Caco-2 (cell line): Measurements from ENCODE around the gene FBXW9. TPM values are rescaled to one million over a fixed set of nuclear protein-coding genes. Genes with fewer than 3 reads are reported as not detected.
"Not testable (repeated sequence)": the region's sequence is repeated elsewhere in the genome, so short reads cannot be mapped to it uniquely, and the experiment has no call there.

Experiments
- BruUV-seq: library from RNA; stranded (reverse); fragments of 400-500 nt; replicated peaks from 2 replicates; lab custom pipeline; 2021; lab: Mats Ljungman, UMichigan
- CTCF ChIA-PET: fragments of 300-600 bp; sonication (Branson Sonifier 250); formaldehyde crosslinking; loops from one replicate; lab custom pipeline; 2022; ENCODE audit warnings: antibody characterized with exemption; lab: Charles Lee
- POLR2A ChIA-PET: fragments of 300-600 bp; sonication (Branson Sonifier 250); formaldehyde crosslinking; loops from one replicate; lab custom pipeline; 2022; ENCODE audit warnings: antibody characterized with exemption; lab: Charles Lee
- DNase-seq, 2 experiments: peaks; one replicate each; pipeline versions ENCODE4 v3.0.0 to v3.0.0-alpha.2; 2020 to 2022
- H3K27me3 ChIP-seq: replicated peaks from 2 replicates; pipeline ENCODE4 v1.6.0; 2011; ENCODE audit warnings: low read length; ENCODE audit not compliant: control insufficient read depth, insufficient read depth
- H3K36me3 ChIP-seq: 2 replicates; pipeline ENCODE4 v1.5.1; 2011; ENCODE audit warnings: low read length; ENCODE audit not compliant: control insufficient read depth, insufficient read depth
- H3K4me1 ChIP-seq: fragments of 250-450 bp; sonication (Bioruptor Pico); 2 replicates; pipeline ENCODE4 v1.5.1; 2020; ENCODE audit warnings: mild to moderate bottlenecking
- H3K4me3 ChIP-seq: 2 replicates; pipeline ENCODE4 v1.5.1; 2011; ENCODE audit warnings: low read depth, mild to moderate bottlenecking, control low read depth, low read length
- H3K9me3 ChIP-seq: fragments of 250-450 bp; sonication (Bioruptor Pico); 2 replicates; pipeline ENCODE4 v1.5.1; 2020; ENCODE audit warnings: mild to moderate bottlenecking, moderate library complexity
- H3K27ac Mint-ChIP-seq: one replicate; pipeline ENCODE4 v1.8.0; 2022; ENCODE audit warnings: mixed read lengths; ENCODE audit not compliant: unreplicated experiment
- H3K27me3 Mint-ChIP-seq: one replicate; pipeline ENCODE4 v1.8.0; 2022; ENCODE audit warnings: mixed read lengths; ENCODE audit not compliant: insufficient read depth, unreplicated experiment
- H3K36me3 Mint-ChIP-seq: one replicate; pipeline ENCODE4 v1.8.0; 2022; ENCODE audit warnings: mild to moderate bottlenecking, mixed read lengths; ENCODE audit not compliant: insufficient read depth, unreplicated experiment
- H3K4me1 Mint-ChIP-seq: one replicate; pipeline ENCODE4 v1.8.0; 2022; ENCODE audit warnings: low read depth, mixed read lengths; ENCODE audit not compliant: unreplicated experiment
- H3K4me3 Mint-ChIP-seq: one replicate; pipeline ENCODE4 v1.8.0; 2022; ENCODE audit warnings: mild to moderate bottlenecking, moderate library complexity, mixed read lengths; ENCODE audit not compliant: unreplicated experiment
- H3K9me3 Mint-ChIP-seq: one replicate; pipeline ENCODE4 v1.8.0; 2022; ENCODE audit warnings: mixed read lengths; ENCODE audit not compliant: unreplicated experiment
- CTCF ChIP-seq, 2 experiments: fragments of 200-600 bp in 1 of 2; IDR thresholded peaks; 1 replicate in 1 of 2; 2 replicates in 1 of 2; pipeline versions ENCODE4 v1.5.1 to v1.8.0; 2011 to 2022; ENCODE audit warnings: antibody characterized with exemption in 1 of 2, control low read depth in 1 of 2, inconsistent platforms in 1 of 2, low read depth in 1 of 2, low read length in 1 of 2, mild to moderate bottlenecking in 1 of 2, moderate library complexity in 1 of 2; ENCODE audit not compliant: insufficient read depth in 1 of 2, severe bottlenecking in 1 of 2, unreplicated experiment in 1 of 2
- intact Hi-C: fragments of 100-400 bp; cut with micrococcal nuclease; formaldehyde crosslinking; loops from one replicate; pipeline ENCODE4 v1.10.0; 2022; ENCODE audit not compliant: unreplicated experiment
- total RNA-seq: library from RNA; stranded (reverse); gene quantifications from 2 replicates; pipeline ENCODE4 v1.2.3, GENCODE V29; 2022

FBXW9 gene
- total RNA-seq, 1 experiment from 2014 or later: 8.3 TPM

- ChIA-PET CTCF (no interaction called here), POLR2A (no interaction called here)
- Histone ChIP-seq H3K4me1 (no peaks in the 10 kb centered on the region), H3K9me3 (no peaks in the 10 kb centered on the region), H3K27me3 (no peaks in the 10 kb centered on the region), H3K36me3 (no peaks in the 10 kb centered on the region), H3K4me3 (no peak overlapping the region)
- BruUV-seq: no TSS peak
- H3K27ac Mint-ChIP-seq: no peak overlapping the region
- intact Hi-C loops: no loop called here
- H3K9me3 Mint-ChIP-seq: peaks cover 6% of the 10 kb centered on the region
- no peaks in the 10 kb centered on the region for H3K36me3 Mint-ChIP-seq
- DNase-seq: no peak
- no peak overlapping the region for H3K4me3 Mint-ChIP-seq
- H3K4me1 Mint-ChIP-seq: no peaks in the 10 kb centered on the region
- no peaks in the 10 kb centered on the region for H3K27me3 Mint-ChIP-seq
- no peak for TF ChIP-seq CTCF (IDR thresholded peaks at IDR 0.05; ENCODE audit: insufficient read depth in 1 of 2, low read depth in 1 of 2, low read length in 1 of 2, severe bottlenecking in 1 of 2, unreplicated experiment in 1 of 2)
Measured at GRCh38 chr19:12646551-12646950, 49.9 kb downstream of the FBXW9 start.

- H3K4me3 Mint-ChIP-seq, BruUV-seq, intact Hi-C loops: not testable (repeated sequence)
Measured at GRCh38 chr19:12643716-12644115, 52.7 kb downstream of the FBXW9 start.

GRCh38 chr19:12642506-12642905, 53.9 kb downstream of the FBXW9 start:
- no peak overlapping the region for H3K27ac Mint-ChIP-seq
- intact Hi-C loops: no loop called here
- no peaks in the 10 kb centered on the region for H3K4me1 Mint-ChIP-seq
- CTCF ChIA-PET: no interaction called here
- peaks cover 4% of the 10 kb centered on the region for H3K9me3 Mint-ChIP-seq
- BruUV-seq: no TSS peak
- no peaks in the 10 kb centered on the region for H3K36me3 ChIP-seq
- H3K27me3 Mint-ChIP-seq: no peaks in the 10 kb centered on the region
- no peaks in the 10 kb centered on the region for H3K36me3 Mint-ChIP-seq
- no peaks in the 10 kb centered on the region for H3K9me3 ChIP-seq
- no peaks in the 10 kb centered on the region for H3K27me3 ChIP-seq
- no peak overlapping the region for H3K4me3 Mint-ChIP-seq
- no peak overlapping the region for H3K4me3 ChIP-seq
- H3K4me1 ChIP-seq: no peaks in the 10 kb centered on the region
- no peak for DNase-seq
- POLR2A ChIA-PET: no interaction called here
- no peak for TF ChIP-seq CTCF (IDR thresholded peaks at IDR 0.05; ENCODE audit: insufficient read depth in 1 of 2, low read depth in 1 of 2, low read length in 1 of 2, severe bottlenecking in 1 of 2, unreplicated experiment in 1 of 2)

More at GRCh38 chr19:12643716-12644115, 52.7 kb downstream of the FBXW9 start:
- H3K27ac Mint-ChIP-seq, H3K9me3 Mint-ChIP-seq, POLR2A ChIA-PET, H3K9me3 ChIP-seq, H3K27me3 Mint-ChIP-seq, H3K4me1 ChIP-seq, H3K36me3 Mint-ChIP-seq, H3K36me3 ChIP-seq, H3K4me1 Mint-ChIP-seq, DNase-seq, H3K4me3 ChIP-seq, H3K27me3 ChIP-seq: not testable (repeated sequence)
- CTCF ChIA-PET: interaction anchor here (0.7 kb wide), 1 partner anchor 23 kb away, joined by 3 read pairs; the partner anchor contains the start of genes MAN2B1 and WDR83

- Mint-ChIP-seq H3K27ac (no peak overlapping the region), H3K4me1 (no peaks in the 10 kb centered on the region), H3K4me3 (no peak overlapping the region), H3K9me3 (no peaks in the 10 kb centered on the region), H3K36me3 (no peaks in the 10 kb centered on the region), H3K27me3 (no peaks in the 10 kb centered on the region)
- BruUV-seq: no TSS peak
- H3K4me3 ChIP-seq: no peak overlapping the region
- no peak for TF ChIP-seq CTCF (IDR thresholded peaks at IDR 0.05; ENCODE audit: insufficient read depth in 1 of 2, low read depth in 1 of 2, low read length in 1 of 2, severe bottlenecking in 1 of 2, unreplicated experiment in 1 of 2)
- H3K36me3 ChIP-seq: no peaks in the 10 kb centered on the region
- H3K4me1 ChIP-seq: no peaks in the 10 kb centered on the region
- CTCF ChIA-PET: no interaction called here
- DNase-seq: no peak
- POLR2A ChIA-PET: no interaction called here
- intact Hi-C loops: no loop called here
- no peaks in the 10 kb centered on the region for H3K27me3 ChIP-seq
- H3K9me3 ChIP-seq: no peaks in the 10 kb centered on the region
Measured at GRCh38 chr19:12641456-12641855, 55.0 kb downstream of the FBXW9 start.
